Activated CD4-positive, alpha-beta T cell treated with anti-CD3 and anti-CD28 coated beads, Interleukin-2, amount 50 U/mL, for 48 hours (primary cell): ENCODE data around the gene ZNF483.
A peak's percentile ranks its signal among the peaks of the same experiment; 100 is the strongest.
"Not testable (repeated sequence)": the region's sequence is repeated elsewhere in the genome, so short reads cannot be mapped to it uniquely, and the experiment has no call there.

ENCODE experiments used
- DNase-seq, 2 experiments: peaks; one replicate each; pipeline ENCODE4 v3.0.0-alpha.2; 2020

The ZNF483 gene

DNA sequence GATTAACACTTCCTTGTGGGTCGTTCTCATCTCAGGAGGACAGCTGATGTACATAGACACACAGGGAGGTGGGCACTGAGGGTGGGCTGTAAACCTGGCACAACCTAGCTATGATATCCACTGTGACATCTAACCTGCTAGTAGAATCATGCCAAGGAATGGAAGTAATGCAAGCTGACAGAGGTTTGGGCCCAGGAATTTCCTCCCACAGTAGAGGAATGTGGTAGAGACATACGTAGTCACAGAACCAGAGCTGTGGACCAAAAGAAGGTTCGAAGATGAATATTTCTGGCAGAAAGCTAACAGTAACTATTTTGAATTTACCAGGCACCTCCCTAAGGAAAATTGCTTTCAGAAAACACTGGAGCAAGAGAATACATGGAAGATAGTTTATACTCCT, 90.9 kb downstream of the ZNF483 start:
- DNase-seq: no peak

DNA sequence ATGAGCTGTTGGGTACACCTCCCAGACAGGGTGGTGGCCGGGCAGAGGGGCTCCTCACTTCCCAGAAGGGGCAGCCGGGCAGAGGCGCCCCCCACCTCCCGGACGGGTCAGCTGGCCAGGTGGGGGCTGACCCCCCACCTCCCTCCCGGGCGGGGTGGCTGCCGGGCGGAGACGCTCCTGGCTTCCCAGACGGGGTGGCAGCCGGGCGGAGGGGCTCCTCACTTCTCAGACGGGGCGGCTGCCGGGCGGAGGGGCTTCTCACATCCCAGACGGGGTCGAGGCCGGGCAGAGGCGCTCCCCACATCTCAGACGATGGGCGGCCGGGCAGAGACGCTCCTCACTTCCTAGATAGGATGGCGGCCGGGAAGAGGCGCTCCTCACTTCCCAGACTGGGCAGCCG, 92.4 kb downstream of the ZNF483 start:
- not testable (repeated sequence) for DNase-seq

DNA sequence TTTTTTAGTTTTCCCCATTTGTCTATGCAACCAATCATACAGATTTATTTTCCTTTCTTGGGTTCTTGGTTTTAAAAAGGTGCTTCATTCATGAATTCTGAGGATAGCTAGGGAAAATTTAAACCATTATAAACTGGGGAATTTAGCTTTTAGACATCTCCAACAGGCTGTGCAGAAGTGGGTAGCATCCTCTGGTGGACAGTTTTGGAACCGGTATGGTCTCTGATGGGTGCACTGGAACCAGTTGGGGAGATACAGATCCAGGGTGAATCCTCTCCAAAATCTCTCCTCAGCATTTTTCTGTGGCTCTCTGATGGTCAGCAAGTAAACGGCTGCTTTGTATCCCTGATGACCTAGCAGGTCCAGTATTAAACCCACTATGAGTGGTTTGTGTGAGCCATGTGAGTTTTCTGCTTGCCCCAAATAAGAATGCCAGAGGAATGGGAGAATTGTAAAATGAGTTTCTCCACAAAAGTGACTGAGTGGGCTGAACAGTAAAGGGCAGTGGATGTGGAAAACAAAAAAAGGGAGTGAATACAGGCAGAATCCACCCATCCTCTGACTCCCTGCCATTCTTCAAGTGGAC, 97.0 kb downstream of the ZNF483 start:
- peak in 1 of 2 experiments; percentile 21 for DNase-seq

DNA sequence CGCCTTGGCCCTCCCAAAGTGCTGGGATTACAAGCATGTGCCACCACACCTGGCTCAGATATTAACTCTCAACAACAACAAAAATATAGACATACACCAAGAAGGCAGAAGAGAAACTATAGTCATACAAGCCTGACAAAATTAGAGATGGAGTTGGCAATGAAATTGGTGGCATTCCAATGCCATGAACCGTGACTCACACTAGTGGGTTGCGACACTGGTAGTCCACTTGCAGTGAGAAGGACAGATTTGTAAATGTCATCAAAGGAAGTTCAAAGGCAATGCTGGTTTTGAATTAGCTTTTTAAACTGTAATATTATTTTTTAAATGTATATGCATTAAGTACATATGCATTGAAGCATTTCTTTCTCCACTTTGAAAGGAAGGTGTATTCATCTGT, 97.6 kb downstream of the ZNF483 start:
- no peak for DNase-seq
